GM10266 (cell line): Measurements from ENCODE around the gene R3HCC1L.
A peak's percentile ranks its signal among the peaks of the same experiment; 100 is the strongest.

Experiments used
- DNase-seq: peaks from one replicate; pipeline ENCODE4 v3.0.0; 2012; ENCODE audit errors: extremely low spot score
- TF ChIP-seq, protein P1 (sequence below): IDR thresholded peaks from 2 replicates; pipeline ENCODE4 v1.5.1; 2012; ENCODE audit warnings: mild to moderate bottlenecking, low read depth; ENCODE audit not compliant: control insufficient read depth, insufficient read depth; ENCODE audit errors: missing control alignments

Gene R3HCC1L

GRCh38 chr10:98248018-98248417 is 113.6 kb downstream of the R3HCC1L start:
- TF ChIP-seq, protein P1, sequence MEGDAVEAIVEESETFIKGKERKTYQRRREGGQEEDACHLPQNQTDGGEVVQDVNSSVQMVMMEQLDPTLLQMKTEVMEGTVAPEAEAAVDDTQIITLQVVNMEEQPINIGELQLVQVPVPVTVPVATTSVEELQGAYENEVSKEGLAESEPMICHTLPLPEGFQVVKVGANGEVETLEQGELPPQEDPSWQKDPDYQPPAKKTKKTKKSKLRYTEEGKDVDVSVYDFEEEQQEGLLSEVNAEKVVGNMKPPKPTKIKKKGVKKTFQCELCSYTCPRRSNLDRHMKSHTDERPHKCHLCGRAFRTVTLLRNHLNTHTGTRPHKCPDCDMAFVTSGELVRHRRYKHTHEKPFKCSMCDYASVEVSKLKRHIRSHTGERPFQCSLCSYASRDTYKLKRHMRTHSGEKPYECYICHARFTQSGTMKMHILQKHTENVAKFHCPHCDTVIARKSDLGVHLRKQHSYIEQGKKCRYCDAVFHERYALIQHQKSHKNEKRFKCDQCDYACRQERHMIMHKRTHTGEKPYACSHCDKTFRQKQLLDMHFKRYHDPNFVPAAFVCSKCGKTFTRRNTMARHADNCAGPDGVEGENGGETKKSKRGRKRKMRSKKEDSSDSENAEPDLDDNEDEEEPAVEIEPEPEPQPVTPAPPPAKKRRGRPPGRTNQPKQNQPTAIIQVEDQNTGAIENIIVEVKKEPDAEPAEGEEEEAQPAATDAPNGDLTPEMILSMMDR, result no peak
- DNase-seq, result peak; percentile 1

DNA sequence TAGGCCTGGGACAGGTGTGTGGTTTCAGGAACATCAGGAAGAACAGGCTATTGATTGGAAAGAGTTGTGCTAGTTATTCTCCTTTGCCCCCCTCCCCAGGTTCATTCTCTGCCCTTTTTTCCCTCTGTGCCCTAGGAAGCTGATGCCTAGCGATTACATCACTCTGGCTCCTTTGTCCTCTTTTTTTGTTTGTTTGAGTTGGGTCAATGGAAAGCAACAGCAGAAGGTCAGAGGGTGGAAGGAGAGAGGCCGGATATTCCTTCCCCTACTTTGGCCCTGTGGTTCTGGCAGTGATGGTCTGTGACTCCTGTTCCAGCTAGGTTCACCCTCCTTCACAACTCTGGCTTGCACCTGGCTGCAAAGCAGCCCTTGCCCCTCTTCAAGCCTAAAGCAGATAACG is 114.7 kb downstream of the R3HCC1L start:
- DNase-seq, result peak; percentile 2
- TF ChIP-seq, protein P1, result no peak

DNA sequence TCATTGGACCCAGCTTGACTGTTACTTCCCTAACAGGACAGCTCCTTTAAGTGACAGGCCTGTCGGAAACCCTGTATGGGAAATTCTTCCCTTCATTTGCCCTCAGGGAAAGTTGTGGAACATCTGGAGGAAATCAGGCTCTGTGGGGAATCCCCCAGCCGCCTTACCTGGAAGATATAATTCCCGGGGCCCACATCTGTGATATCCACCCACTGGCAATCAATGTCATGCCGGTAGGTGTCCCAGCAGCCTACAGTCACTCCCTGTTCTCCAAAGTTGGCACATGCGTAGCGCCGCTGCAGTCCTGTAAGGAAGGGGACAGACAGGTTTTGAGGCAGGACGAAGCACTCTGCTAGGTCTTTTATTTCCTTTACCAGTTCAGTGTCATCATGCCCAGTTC is 116.9 kb downstream of the R3HCC1L start:
- TF ChIP-seq, protein P1, result no peak
- DNase-seq, result no peak

DNA sequence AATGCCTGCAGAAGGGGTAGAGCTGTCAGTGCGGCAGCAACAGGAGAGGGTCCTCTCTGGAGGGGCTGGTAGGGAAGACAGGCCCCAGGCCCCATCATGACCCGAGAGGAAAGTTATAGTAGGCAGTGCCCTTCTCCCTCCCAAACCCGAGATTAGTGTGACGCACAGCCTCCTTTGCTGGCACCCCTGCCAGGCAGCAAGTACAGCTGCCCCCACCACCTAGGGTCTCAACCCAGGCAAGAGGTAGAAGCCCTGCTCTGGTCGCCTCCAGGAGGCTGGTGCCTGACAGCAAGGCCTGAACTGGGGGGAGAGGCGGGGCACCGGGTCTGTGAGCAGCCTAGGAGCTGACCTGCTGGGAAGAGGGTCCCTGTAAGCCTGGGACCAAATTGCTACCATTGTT is 118.0 kb downstream of the R3HCC1L start:
- DNase-seq, result no peak
- TF ChIP-seq, protein P1, result no peak

- TF ChIP-seq, protein P1, result no peak
- no peak for DNase-seq
Measured at GRCh38 chr10:98253499-98253898, 119.0 kb downstream of the R3HCC1L start.

- TF ChIP-seq, protein P1, result no peak
- no peak for DNase-seq
Measured at GRCh38 chr10:98254234-98254974, 119.9 kb downstream of the R3HCC1L start.

DNA sequence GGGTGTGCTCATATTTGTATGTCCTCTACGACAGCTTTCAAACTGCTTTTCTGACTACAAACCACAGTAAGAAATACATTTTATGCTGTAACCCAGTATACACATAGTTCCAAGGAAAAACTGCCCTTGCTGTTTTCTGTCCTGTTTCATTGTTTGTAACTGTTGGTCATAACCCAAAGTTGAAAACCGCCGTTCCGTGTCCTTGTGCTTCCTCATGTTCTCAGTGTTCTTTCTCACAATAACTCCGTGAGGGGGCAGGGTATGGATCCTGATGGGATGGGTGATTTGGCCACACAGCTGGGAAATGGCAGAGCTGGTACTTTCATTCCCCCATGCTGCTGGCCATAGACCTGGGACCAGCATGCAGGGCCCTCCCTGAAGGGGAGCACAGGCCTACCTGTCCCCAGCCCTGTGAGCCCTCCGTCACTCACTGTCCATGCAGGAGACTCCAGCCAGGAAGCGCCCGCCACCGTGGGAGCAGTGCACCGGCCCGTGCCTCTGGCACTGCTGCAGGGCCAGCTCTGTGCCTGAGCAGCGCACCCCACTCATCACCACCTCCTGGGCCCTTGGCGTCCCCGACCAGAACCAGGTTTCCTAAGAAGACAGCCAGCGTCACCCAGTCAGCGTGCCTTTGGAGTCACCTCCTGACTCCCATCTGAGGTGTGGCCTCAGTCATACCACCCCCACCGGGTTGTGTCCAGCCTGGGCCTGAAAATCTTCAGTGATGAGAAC is 120.9 kb downstream of the R3HCC1L start:
- peak; percentile 1 for DNase-seq
- TF ChIP-seq, protein P1, result no peak
